ENCODE results near the gene ATP6V1F. TPM values are rescaled to one million over a fixed set of nuclear protein-coding genes. Genes with fewer than 3 reads are reported as not detected.
A peak's percentile ranks its signal among the peaks of the same experiment; 100 is the strongest.

The ATP6V1F gene
- 161 and 162 TPM in 2 replicates for total RNA-seq
- long read RNA-seq, transcript ATP6V1F-201 (2 exons, 704 nt) = major isoform, 32 of 32 reads
- long read RNA-seq, partial matches to known transcripts = 0 of 32 reads
- long read RNA-seq, other reads (novel, unspliced or antisense) = 0 of 32 reads

- DNase-seq (ENCODE audit: extremely low spot score, unreplicated experiment) = peak; percentile 100
- Mint-ChIP-seq H3K9me3 (ENCODE audit: unreplicated experiment) (no peaks in the 10 kb centered on the region), H3K4me1 (ENCODE audit: unreplicated experiment) (peaks cover 44% of the 10 kb centered on the region)
These were observed at the start of gene ATP6V1F for GRCh38 chr7:128862571-128863432. ATP6V1F (plus strand) TSS chr7:128862856; CDS start chr7:128862905, 49 bp downstream.

GRCh38 chr7:128814499-128814898 is 48.2 kb upstream of the ATP6V1F start:
- Mint-ChIP-seq H3K27ac (ENCODE audit: unreplicated experiment) (no peak overlapping the region), H3K27me3 (ENCODE audit: unreplicated experiment) (peaks cover 10% of the 10 kb centered on the region), H3K9me3 (ENCODE audit: unreplicated experiment) (no peaks in the 10 kb centered on the region), H3K4me1 (ENCODE audit: unreplicated experiment) (no peaks in the 10 kb centered on the region), H3K36me3 (ENCODE audit: unreplicated experiment) (no peaks in the 10 kb centered on the region), H3K4me3 (ENCODE audit: unreplicated experiment) (no peak overlapping the region)
- no peak for TF ChIP-seq CTCF (IDR thresholded peaks at IDR 0.05)
- DNase-seq (ENCODE audit: extremely low spot score, unreplicated experiment) = no peak

More at GRCh38 chr7:128862571-128863432, at the start of gene ATP6V1F:
- Mint-ChIP-seq H3K36me3 (ENCODE audit: unreplicated experiment) (peaks cover 20% of the 10 kb centered on the region), H3K27ac (ENCODE audit: unreplicated experiment) (peak within 1 kb of the TSS; percentile 94), H3K27me3 (ENCODE audit: unreplicated experiment) (no peaks in the 10 kb centered on the region), H3K4me3 (ENCODE audit: unreplicated experiment) (peak within 1 kb of the TSS; percentile 99)
- no peak for TF ChIP-seq CTCF (IDR thresholded peaks at IDR 0.05)

- no peaks in the 10 kb centered on the region for H3K36me3 Mint-ChIP-seq (ENCODE audit: unreplicated experiment)
- peaks cover 14% of the 10 kb centered on the region for H3K27me3 Mint-ChIP-seq (ENCODE audit: unreplicated experiment)
- no peak overlapping the region for H3K4me3 Mint-ChIP-seq (ENCODE audit: unreplicated experiment)
- H3K9me3 Mint-ChIP-seq (ENCODE audit: unreplicated experiment) = no peaks in the 10 kb centered on the region
- no peak overlapping the region for H3K27ac Mint-ChIP-seq (ENCODE audit: unreplicated experiment)
- DNase-seq (ENCODE audit: extremely low spot score, unreplicated experiment) = no peak
- TF ChIP-seq CTCF (IDR thresholded peaks at IDR 0.05) = no peak
- H3K4me1 Mint-ChIP-seq (ENCODE audit: unreplicated experiment) = no peaks in the 10 kb centered on the region
These were observed 47.2 kb upstream of the ATP6V1F start for GRCh38 chr7:128815289-128815942.

GRCh38 chr7:128818694-128819093 is 44.0 kb upstream of the ATP6V1F start:
- H3K9me3 Mint-ChIP-seq (ENCODE audit: unreplicated experiment) = no peaks in the 10 kb centered on the region
- DNase-seq (ENCODE audit: extremely low spot score, unreplicated experiment) = no peak
- H3K4me1 Mint-ChIP-seq (ENCODE audit: unreplicated experiment) = no peaks in the 10 kb centered on the region
- peaks cover 14% of the 10 kb centered on the region for H3K27me3 Mint-ChIP-seq (ENCODE audit: unreplicated experiment)
- H3K36me3 Mint-ChIP-seq (ENCODE audit: unreplicated experiment) = no peaks in the 10 kb centered on the region
- TF ChIP-seq CTCF (IDR thresholded peaks at IDR 0.05) = no peak
- H3K27ac Mint-ChIP-seq (ENCODE audit: unreplicated experiment) = no peak overlapping the region
- no peak overlapping the region for H3K4me3 Mint-ChIP-seq (ENCODE audit: unreplicated experiment)

- H3K27ac Mint-ChIP-seq (ENCODE audit: unreplicated experiment) = no peak overlapping the region
- H3K9me3 Mint-ChIP-seq (ENCODE audit: unreplicated experiment) = no peaks in the 10 kb centered on the region
- peaks cover 7% of the 10 kb centered on the region for H3K27me3 Mint-ChIP-seq (ENCODE audit: unreplicated experiment)
- H3K4me3 Mint-ChIP-seq (ENCODE audit: unreplicated experiment) = no peak overlapping the region
- no peak for DNase-seq (ENCODE audit: extremely low spot score, unreplicated experiment)
- TF ChIP-seq CTCF (IDR thresholded peaks at IDR 0.05) = no peak
- peaks cover 2% of the 10 kb centered on the region for H3K4me1 Mint-ChIP-seq (ENCODE audit: unreplicated experiment)
- H3K36me3 Mint-ChIP-seq (ENCODE audit: unreplicated experiment) = no peaks in the 10 kb centered on the region
These were observed 40.9 kb upstream of the ATP6V1F start for GRCh38 chr7:128821724-128822123.
